ENCODE results near the gene ITPR1. TPM values are rescaled to one million over a fixed set of nuclear protein-coding genes. Genes with fewer than 3 reads are reported as not detected.
A peak's percentile ranks its signal among the peaks of the same experiment; 100 is the strongest.

The ITPR1 gene
- total RNA-seq, 4 donors from 2014 or later = 12.1 to 68.7 (median 25.6) TPM

DNA sequence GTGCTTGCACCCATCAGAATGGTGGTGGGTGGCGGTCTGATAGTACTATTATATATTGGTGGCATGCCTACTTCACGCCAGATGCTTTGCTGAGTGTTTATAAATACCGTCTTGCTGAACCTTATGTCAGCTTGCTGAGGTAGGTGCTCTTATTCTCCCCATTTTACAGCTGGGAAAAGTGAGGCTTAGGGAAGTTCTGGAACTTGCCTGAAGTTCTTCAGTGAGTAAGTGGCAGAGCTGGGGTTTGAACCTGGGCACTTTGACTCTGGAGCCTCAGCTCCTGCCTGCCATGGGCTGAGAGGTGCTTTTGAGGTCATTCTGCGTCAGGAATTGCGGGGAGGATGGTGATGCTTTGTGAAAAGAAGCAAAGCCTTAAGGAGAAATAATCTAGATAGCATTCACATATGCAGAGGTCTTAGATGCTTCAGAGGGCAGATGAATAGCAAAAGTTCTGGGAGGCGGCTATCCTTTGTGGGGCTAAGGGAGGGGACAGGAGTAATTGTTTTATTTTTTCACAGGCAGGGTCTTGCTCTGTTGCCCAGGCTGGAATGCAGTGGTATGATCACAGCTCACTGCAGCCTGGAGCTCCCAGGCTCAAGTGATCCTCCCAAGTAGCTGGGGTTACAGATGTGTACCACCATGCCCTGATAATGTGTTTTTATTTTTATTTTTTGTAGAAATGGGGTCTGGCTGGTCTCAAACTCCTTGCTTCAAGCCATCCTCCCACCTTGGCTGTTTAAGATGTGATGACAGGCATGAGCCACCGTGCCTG lies 18.5 kb downstream of the ITPR1 start:
- intact Hi-C loops (cut with DNase I) = no loop called here
- H3K4me3 ChIP-seq = no peak overlapping the region
- no peaks in the 10 kb centered on the region for H3K9me3 ChIP-seq
- H3K27ac ChIP-seq = no peak overlapping the region
- no peak for DNase-seq
- no peaks in the 10 kb centered on the region for H3K27me3 ChIP-seq
- H3K4me1 ChIP-seq = peaks cover 0 to 41% (median under 1%) of the 10 kb centered on the region in 3 donors
- no peaks in the 10 kb centered on the region for H3K36me3 ChIP-seq
- TF ChIP-seq, protein P1, sequence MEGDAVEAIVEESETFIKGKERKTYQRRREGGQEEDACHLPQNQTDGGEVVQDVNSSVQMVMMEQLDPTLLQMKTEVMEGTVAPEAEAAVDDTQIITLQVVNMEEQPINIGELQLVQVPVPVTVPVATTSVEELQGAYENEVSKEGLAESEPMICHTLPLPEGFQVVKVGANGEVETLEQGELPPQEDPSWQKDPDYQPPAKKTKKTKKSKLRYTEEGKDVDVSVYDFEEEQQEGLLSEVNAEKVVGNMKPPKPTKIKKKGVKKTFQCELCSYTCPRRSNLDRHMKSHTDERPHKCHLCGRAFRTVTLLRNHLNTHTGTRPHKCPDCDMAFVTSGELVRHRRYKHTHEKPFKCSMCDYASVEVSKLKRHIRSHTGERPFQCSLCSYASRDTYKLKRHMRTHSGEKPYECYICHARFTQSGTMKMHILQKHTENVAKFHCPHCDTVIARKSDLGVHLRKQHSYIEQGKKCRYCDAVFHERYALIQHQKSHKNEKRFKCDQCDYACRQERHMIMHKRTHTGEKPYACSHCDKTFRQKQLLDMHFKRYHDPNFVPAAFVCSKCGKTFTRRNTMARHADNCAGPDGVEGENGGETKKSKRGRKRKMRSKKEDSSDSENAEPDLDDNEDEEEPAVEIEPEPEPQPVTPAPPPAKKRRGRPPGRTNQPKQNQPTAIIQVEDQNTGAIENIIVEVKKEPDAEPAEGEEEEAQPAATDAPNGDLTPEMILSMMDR (IDR thresholded peaks at IDR 0.05) = no peak
- TF ChIP-seq POLR2A (IDR thresholded peaks at IDR 0.05) = no peak
- WGBS, 2 donors = 75 to 82% methylated on average over 7 of the region's 7 CpGs

DNA sequence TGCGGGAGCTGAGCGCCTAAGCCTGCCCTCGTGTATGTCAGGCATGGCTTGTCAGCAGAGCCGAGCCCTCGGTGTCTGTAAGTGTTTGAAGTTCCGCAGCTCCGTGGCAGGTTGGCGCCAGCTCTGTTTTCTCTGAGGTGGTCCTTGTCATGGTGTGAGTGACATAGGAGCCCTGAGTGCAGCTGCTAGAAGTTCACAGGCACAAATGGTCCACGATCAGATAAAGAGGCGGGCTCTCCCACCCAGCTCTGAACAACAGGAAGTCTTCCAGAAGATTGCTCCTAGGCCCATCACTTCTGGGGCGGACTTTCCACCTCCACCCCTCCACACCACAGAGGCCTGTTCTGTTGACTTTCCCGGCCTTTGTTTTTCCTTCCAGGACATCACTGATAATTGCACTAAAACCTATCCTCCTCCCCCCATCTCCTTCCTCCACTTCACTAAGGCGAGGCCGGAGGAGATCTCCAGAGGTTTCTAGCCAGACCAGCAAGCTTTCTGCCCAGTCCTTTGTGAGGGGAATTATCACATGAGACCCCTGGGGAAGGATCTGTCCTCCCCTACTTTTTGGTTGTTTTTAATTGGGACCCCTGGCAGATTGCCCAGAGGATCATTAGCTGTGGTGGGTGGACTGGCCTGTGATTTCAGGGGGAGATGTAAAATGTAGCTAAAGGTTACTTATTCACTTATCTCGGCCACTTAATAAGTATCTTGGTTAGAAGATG lies 19.9 kb downstream of the ITPR1 start:
- Histone ChIP-seq H3K36me3 (no peaks in the 10 kb centered on the region), H3K9me3 (no peaks in the 10 kb centered on the region), H3K27me3 (no peaks in the 10 kb centered on the region), H3K4me3 (no peak overlapping the region), H3K4me1 (peaks cover 0 to 42% (median 1%) of the 10 kb centered on the region in 3 donors), H3K27ac (no peak overlapping the region)
- WGBS, 2 donors = 73 to 78% methylated on average over 14 of the region's 15 CpGs
- no peak for DNase-seq
- intact Hi-C loops (cut with DNase I) = no loop called here
- TF ChIP-seq POLR2A (IDR thresholded peaks at IDR 0.05) = no peak
- TF ChIP-seq, protein P1 (IDR thresholded peaks at IDR 0.05) = no peak

DNA sequence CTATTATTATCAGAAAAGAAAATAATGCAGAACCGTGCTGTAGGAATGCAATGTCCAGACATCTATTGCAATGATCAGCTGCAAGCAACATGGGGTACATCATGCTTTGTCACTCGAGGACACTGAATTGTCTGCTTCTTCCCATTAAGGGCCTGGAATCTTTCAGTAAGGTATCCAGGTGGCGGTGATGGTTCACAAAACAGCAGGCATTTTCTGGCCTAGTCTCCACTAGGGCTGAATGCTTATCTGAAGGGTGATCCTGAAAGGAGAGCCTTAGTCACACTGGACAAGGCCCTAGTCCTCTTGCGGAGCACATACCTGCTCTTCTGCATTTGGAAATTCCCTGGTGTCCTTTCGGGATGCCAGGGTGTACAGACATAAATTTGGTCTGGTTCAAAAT lies 21.2 kb downstream of the ITPR1 start:
- no peak for TF ChIP-seq POLR2A (IDR thresholded peaks at IDR 0.05)
- TF ChIP-seq, protein P1 (IDR thresholded peaks at IDR 0.05) = no peak
- intact Hi-C loops (cut with DNase I) = no loop called here
- H3K27me3 ChIP-seq = no peaks in the 10 kb centered on the region
- DNase-seq = no peak
- H3K9me3 ChIP-seq = no peaks in the 10 kb centered on the region
- no peak overlapping the region for H3K27ac ChIP-seq
- H3K36me3 ChIP-seq = no peaks in the 10 kb centered on the region
- H3K4me1 ChIP-seq = peaks cover 0 to 49% (median 2%) of the 10 kb centered on the region in 3 donors
- 88 to 96% methylated on average over 5 of the region's 5 CpGs for WGBS, 2 donors
- no peak overlapping the region for H3K4me3 ChIP-seq

DNA sequence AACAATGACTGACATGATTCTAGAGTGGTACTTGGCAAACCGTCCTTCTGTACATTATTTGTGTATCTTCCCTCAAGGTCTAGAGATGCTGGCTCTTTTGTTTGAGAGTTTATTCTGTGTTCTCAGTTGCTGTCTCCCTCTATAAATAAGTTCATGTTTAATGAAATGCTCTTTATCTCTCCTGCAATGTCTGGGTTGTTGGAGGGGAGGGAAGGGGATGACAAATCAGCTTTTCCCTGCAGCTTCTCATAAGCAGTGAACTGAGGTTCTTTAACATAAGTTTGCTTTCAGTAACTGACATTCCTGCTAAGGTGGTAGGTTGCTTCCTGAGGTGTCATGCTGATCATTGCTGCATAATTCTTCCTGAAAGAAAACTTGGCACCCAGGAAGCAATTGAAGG lies 21.8 kb downstream of the ITPR1 start:
- Histone ChIP-seq H3K9me3 (no peaks in the 10 kb centered on the region), H3K4me3 (no peak overlapping the region), H3K27ac (no peak overlapping the region), H3K27me3 (no peaks in the 10 kb centered on the region), H3K36me3 (no peaks in the 10 kb centered on the region), H3K4me1 (peaks cover 0 to 54% (median 2%) of the 10 kb centered on the region in 3 donors)
- 68 to 74% methylated on average over 1 of the region's 1 CpG for WGBS, 2 donors
- no peak for TF ChIP-seq POLR2A (IDR thresholded peaks at IDR 0.05)
- TF ChIP-seq, protein P1 (IDR thresholded peaks at IDR 0.05) = no peak
- no peak for DNase-seq
- intact Hi-C loops (cut with DNase I) = no loop called here

DNA sequence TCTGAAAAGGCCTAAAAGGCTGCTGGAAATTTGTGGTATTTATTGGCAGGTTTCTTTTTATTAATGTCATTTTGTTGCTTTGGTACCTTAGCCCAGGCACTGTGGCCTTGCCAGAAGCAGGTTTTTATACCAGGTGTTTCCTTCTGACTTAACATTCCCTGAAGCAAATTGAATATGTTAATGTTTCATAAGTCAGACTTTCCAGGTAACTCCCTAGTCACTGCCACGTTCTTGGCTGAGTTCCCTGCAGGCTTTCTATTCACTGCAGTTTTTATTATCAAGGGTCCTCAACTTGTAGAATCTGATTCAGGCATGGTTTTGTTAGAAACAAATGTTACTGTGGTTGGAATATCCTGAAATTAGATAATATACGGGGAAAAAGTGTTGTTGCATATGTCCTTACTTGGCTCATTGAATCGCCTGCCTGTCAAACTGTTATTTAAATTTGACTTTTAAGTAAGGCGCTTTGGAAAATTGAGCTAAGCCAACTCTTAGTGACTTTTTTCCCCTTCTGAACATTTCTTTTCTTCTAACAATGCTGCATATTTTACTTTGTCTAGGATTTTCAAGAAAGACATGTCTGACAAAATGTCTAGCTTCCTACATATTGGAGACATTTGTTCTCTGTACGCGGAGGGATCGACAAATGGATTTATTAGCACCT lies 22.9 kb downstream of the ITPR1 start:
- intact Hi-C loops (cut with DNase I) = no loop called here
- no peak for DNase-seq
- no peaks in the 10 kb centered on the region for H3K36me3 ChIP-seq
- peaks cover 0 to 54% (median 2%) of the 10 kb centered on the region in 3 donors for H3K4me1 ChIP-seq
- no peak for TF ChIP-seq POLR2A (IDR thresholded peaks at IDR 0.05)
- TF ChIP-seq, protein P1 (IDR thresholded peaks at IDR 0.05) = no peak
- peak overlapping the region in 1 of 4 donors; percentile 1 for H3K27ac ChIP-seq
- no peaks in the 10 kb centered on the region for H3K9me3 ChIP-seq
- no peak overlapping the region for H3K4me3 ChIP-seq
- WGBS, 2 donors = 48 to 66% methylated on average over 7 of the region's 7 CpGs
- no peaks in the 10 kb centered on the region for H3K27me3 ChIP-seq

All from esophagus squamous epithelium (tissue), 5 donors.